GM19438 (cell line): ENCODE results near the gene CYB5RL.

Experiments used
- ATAC-seq: cut with Tn5 transposase; IDR thresholded peaks from one replicate; pipeline ENCODE4 v1.9.1; 2021; ENCODE audit warnings: low read depth; ENCODE audit not compliant: unreplicated experiment

Gene CYB5RL

DNA sequence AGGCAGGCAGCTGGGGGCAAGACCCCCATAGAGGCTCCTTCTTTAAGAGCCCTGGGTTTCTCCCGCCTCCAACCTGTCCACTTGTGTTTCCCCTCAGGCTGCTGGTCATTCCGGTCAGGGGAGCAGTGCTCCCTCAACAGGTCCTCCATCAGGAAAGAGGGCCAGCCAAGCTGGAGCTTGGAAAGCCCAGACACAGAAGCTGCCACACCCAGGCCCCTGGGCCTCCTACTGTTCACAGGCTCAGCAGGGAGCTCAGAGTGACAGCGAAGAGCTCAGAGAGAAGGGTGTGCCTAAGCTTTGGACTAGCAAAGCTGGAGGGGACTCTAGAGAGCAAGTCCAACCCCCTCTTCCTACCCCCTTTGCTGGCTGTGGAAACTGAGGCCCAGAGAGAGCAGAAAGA is 36.8 kb downstream of the CYB5RL start:
- ATAC-seq: no peak

- ATAC-seq: no peak
Measured at GRCh38 chr1:54161495-54162168, 38.2 kb downstream of the CYB5RL start.

DNA sequence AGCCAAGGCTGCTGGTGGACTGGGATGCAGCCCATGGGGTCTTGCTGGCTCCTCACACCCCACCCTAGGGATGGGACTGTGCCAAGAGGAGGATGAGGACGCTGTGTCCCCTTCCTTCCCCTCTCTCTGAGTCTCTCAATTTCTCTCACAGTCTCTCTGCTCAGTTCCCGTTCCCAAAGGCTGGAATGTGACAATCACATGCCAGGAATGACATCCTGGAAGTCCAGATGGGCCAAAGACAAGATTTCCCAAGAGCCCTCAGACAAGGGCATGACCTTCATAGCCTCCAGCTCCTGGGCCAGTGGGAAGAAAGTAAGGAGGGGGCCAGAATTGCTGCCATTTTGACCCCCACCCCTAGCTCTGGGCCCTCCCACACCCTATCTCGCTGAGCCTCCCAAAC is 39.5 kb downstream of the CYB5RL start:
- ATAC-seq: no peak

- ATAC-seq: no peak
Measured at GRCh38 chr1:54159733-54160316, 40.0 kb downstream of the CYB5RL start.

GRCh38 chr1:54158071-54158470 is 41.8 kb downstream of the CYB5RL start:
- ATAC-seq: no peak

DNA sequence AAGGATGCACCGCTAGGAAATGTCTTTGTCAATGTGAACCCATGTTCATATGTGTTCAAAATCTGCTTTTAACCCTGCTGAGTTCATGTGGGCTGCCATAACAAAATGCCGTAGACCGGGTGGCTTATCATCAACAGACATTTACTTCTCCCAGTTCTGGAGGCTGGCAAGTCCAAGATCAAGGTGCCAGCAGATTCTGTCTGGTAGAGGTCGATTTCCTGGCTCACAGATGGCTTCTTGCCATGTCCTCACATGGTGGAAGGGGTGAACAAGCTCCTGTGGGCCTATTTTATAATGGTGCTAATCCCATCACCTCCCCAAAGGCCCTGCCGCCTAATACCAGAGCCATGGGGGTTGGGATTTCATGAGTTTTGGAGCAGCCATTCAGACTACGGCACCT is 42.4 kb downstream of the CYB5RL start:
- no peak for ATAC-seq

- no peak for ATAC-seq
Measured at GRCh38 chr1:54156986-54157385, 42.8 kb downstream of the CYB5RL start.

DNA sequence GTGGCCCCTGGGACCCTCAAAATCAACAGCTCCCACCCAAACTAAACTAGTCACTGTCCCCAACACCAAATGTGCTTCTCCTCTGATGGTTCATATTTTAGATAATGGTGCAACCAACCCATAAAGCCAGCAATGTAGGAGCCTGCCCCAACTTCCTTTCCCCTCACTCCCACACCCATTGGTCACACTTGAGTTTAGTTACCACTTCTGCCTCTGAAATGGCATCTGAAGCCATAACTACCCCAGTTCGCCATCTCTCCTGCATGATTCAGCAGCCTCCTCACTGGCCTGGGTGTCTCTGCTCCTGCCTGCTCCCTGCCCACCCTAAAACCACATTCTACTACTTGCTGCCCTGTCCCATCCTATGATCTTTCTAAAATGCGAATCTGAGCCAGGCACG is 43.6 kb downstream of the CYB5RL start:
- ATAC-seq: no peak

GRCh38 chr1:54153535-54154439 is 46.0 kb downstream of the CYB5RL start:
- ATAC-seq: no peak

GRCh38 chr1:54152696-54153095 is 47.1 kb downstream of the CYB5RL start, which contains the start of gene CDCP2:
Gene CDCP2 (minus strand): TSS chr1:54153000. CDS start chr1:54152922, 78 bp downstream.
- no peak for ATAC-seq

DNA sequence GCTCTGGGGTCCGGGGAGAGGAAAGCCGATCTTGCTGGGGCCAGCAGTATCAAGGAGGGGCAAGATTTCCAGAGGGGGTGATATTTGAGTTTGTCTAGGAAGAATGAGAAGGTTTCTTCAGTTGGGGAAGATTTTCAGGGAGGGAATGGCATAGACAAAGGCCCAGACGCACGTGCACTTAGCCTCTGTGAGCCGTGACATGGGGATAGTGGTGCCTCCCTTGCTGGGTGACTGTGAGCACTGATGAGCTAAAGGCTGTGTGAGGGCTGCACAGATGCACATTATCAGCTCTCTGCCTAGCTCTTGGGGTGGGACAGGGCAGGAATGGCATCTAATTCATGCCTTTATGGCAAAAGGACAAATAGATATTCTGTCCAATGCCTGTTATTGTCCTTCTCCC is 48.8 kb downstream of the CYB5RL start:
- ATAC-seq: no peak
